Inferior parietal cortex (tissue), 1 donor: Measurements from ENCODE around the gene KBTBD7.
"Not testable (repeated sequence)": the region's sequence is repeated elsewhere in the genome, so short reads cannot be mapped to it uniquely, and the experiment has no call there.

Experiments
- DNase-seq: peaks from one replicate; pipeline ENCODE4 v3.0.0-alpha.2; 2016; ENCODE audit errors: extremely low spot score

KBTBD7 gene

DNA sequence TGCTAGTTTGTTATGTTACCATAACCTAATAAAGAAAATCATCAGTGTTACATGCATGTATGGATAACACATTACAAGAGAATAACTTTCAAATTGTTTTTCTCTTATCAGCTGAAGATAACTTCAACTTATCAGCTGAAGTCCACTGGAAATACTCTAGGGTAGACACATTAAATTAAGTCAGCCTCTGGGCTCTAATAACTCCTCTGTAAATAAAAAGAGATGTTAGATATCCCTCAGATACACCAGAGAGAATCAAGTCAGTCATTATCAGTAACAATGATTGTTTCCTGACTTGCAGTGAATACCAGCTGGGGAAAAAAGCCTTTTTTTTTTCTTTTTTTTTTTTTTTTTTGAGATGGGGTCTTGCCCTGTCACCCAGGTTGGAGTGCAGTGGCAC, 1.6 kb upstream of the KBTBD7 start:
- DNase-seq = no peak

DNA sequence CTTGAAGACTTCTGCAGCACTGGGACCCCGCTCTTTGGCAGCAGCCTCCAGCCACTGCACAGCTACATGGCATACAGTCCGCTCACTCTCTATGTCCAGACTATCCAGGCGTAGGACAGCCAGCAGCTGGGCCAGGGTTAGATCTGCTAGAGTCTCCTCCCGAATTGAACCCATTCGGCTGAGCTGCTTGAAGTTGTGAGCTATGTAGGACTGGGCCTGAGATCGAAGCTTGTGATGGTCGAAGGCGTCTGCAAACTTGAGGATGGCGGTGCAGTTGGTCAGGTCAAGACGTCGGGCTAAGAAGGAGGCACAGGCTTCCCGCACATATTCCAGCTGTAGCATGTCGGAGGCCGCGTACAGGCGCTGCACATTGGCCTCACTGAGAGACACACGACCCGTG, 900 bp downstream of the KBTBD7 start:
- no peak for DNase-seq

DNA sequence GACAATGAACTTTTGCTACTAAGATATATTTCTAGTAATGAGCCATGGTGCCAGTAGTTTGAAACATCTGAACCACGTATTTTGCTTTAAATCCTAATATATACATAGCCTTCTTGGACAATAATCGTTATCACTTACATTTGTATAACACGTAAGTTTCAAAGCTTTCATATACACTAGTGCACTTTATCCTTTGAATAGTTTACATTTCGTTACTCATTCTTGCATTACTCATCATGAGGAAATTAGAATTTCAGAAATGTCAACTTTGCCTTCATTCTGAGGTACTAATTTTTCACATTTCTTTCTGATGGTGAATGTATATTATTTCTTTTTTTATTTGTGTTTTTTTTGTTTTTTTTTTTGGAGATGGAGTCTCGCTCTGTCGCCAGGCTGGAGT, 5.8 kb downstream of the KBTBD7 start:
- no peak for DNase-seq

DNA sequence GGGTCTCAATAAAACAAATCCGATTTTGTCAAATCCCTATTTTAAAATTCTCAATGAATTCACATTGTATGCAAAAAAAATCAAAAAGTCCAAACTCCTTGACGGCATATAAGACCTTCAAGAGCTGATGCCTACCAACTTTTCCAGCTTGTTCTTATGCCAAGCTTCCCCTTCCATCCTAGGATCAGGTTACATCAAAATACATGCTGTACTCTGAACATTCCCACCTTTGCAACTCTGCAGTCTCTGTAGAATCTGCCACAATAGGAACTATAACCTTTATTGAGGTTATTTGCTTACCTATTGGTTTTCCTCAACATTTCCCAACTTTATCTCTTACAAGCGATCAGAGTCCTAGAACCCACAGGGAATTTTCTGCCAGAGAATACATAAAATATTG, 7.9 kb downstream of the KBTBD7 start:
- no peak for DNase-seq

DNA sequence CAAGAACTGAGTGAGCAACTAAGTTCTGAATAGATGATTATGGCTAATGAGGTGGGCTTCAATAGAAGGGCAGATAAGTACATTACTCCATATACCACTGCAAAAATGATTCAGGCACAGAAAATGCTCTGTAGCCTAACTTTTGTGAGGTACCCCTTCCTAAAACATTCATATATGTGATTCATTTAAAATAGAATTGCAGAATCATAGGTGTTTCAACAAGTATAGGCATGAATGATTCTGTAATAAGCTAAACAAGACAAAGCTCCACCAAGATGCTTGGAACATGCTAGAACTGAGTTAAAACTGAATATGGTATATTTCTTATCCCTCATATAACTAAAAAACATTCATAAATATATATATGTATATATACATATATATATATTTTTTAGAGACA, 12.1 kb downstream of the KBTBD7 start:
- no peak for DNase-seq

DNA sequence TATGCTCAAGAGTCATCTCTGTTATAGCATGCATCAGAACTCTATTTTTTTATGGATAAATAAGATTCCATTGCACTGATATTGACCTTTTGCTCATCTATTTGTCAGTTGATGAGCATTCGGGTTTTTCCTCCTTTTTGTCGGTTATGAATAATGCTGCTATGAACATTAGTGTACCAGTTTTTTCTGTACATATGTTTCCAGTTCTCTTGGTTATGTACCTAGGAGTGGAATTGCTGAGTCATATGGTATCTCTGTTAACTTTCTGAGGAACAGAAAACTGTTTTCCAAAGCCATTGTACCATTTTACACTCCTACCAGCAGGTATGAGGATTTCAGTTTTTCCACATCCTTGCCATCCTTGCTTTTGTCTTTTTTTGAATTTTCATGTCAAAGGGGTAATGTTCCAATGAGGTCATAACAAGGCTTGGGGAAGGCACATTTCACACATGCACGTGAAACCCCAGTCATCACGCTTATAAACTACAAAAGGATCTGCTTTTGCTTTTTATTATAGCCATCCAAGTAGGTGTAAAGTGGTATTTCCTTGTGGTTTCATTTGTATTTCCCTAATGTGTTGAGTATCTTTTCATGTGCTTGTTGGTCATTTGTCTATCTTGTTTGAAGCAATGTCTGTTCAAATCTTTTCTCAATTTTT, 14.6 kb downstream of the KBTBD7 start:
- no peak for DNase-seq

DNA sequence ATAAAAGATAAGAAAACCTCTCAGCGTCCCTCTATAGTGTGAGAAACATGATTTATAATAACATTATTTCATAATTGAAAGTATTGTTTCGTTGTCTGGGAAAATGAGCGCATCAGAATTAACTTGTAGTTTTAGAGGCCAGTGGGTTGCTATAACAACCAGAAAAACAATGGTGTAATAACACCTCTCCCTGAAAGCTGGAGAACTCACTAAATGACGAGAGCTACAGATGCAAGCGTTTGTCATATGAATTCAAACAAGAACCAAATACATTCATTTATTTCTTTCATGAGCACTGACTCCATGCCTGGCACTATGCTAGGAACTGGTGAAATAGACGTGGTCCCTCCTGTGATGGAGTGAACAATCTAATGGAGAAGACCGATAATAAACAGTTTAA, 16.3 kb downstream of the KBTBD7 start:
- no peak for DNase-seq

DNA sequence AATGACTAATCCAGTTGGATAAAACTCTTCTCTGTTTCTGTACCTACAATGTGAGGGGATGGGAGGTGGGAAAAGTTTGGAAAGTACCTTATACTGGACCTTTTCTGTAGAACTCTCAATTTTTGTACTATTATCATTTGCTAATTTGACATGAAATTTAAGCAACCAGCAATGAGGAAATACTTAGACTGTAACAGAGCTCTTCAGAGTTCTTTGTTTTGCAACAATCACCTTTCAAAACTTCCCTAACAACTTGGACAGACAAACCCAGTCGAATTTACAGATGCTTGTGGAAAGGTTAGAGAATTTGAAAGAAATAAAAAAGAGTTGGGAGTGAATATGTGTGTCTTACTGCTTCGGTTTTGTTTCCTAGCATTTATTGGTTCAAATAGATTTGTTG, 16.8 kb downstream of the KBTBD7 start:
- DNase-seq = no peak

DNA sequence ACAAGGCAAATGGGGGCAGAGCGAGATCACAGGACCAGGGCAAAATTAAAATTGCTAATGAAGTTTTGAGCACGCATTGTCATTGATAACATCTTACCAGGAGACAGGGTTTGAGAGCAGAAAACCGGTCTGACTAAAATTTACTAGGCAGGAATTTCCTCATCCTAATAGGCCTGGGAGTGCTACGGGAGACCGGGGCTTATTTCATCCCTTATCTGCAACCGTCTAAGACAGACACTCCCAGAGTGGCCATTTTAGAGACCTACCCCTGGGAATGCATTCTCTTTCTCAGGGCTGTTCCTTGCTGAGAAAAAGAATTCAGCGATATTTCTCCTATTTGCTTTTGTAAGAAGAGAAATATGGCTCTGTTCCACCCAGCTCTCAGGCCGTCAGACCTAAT, 18.8 kb downstream of the KBTBD7 start:
- not testable (repeated sequence) for DNase-seq

DNA sequence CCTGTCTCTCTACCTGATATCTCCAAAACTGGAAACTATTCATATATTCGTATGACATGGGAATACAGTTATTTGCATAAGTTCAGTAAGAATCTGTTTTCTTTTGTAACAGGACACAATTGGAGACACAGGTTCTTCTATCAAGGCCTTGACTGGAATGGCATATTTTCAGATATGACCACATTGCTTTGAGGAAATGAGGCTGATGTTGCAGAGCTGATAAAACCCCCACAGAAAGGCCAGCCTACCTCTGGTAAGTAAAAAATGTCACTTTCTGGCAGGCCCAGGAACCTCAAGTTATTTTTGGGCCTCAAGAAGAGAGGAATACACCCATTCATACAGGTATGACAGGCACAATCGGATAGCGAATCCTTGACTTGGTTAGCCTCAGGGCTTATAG, 32.2 kb downstream of the KBTBD7 start:
- DNase-seq = no peak

DNA sequence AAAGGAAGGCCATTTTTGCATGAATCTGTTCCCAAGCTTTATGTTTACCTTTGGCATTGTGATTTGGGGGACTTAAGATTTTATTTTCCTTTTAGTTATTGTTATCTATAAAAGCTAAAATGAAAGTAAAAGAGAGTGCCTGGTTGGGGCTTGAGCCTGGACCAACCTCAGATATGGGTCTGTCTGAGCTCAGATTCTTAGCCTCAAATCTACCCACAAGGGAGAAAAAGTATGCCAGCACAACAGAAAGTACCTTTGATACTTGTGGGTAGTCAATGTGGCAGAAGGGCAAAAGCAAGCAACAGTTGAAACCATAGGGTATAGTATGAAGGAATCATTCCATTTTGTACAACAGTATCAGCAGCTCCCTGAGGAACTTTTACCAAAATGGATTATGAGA, 35.2 kb downstream of the KBTBD7 start:
- DNase-seq = no peak

DNA sequence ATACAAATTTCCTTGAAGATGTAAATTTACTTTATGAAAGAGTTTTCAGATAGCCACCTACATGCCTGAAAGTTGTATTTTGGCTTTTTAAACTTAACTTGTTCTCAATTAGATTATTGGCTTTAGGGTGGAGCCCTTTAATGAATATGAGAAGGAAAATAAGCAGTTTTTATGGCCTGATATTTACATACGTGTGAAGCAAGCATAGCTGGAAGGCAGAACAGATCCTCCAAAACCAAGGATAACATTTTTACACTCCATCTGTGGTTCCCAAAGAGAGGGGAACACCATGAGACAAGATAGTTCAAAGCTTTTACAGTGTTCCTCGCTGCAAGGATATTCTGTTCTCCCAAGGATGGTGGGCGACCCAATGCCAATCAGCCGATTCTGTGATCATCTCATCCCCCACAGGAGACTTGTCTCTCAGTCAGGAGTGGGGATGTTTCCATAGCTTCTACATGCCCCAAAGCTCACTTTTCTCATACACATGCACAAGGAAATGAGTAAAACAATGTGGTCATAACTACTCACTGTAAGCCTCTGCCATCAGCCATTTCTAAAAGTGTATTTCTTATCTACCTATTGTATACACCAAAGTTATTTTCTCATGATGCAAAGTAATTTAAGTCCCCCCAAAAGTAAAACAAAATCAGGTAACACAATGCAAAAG, 37.2 kb downstream of the KBTBD7 start:
- no peak for DNase-seq

DNA sequence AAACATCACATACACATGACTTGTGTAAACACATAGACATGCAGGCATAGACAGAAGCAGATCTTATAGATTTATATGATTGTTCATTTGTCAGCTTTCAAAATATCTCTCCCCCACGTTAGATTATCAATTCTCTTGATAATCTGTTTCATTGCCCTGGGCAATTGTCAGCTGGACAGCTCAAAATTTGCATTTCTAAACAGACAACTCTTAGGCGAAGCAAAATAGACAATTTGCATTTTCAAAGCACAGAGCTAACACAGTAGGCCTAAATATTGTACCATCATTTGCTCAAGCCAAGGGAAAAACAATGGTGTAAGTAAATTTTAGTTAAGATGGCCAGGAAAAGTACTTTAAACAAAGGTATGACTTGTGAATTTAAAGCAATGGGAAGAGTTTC, 37.7 kb downstream of the KBTBD7 start:
- no peak for DNase-seq

DNA sequence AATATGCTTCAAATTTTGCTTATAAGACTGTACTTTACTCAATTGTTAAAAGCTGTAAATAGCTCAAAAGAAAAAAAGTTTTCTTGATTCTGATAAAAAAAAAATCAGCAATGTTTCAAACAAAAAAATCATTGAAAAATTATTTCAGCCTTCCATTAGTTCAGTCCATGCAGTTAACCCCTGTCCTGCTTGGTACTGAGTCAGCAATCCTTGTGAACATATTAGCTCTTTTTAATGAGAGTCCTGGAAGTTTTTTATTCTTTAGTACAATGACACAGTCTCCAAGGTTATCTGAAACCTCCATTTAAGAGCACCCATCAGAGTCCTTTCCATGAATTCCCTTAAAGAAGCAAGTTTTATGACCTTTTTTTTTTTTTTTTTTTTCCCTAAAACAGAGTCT, 40.3 kb downstream of the KBTBD7 start:
- DNase-seq = no peak

DNA sequence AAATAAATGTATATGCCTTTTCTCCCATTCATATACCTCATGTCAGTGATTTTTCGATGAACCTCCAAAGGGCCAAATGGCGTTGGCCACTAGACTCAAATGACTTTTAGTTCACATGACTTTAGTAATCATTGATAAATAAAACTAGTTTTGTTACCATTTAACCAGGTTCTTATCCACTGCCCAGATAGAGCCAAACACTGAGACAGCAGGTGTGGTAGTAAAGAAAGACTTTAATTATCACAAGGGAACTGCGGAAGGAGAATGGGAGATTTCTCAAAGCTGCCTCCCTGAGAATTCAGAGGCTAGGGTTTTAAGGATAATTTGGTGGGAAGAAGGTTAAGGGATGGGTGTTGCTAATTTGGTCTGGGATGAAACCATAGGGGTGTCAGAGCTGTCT, 42.4 kb downstream of the KBTBD7 start:
- DNase-seq = no peak

DNA sequence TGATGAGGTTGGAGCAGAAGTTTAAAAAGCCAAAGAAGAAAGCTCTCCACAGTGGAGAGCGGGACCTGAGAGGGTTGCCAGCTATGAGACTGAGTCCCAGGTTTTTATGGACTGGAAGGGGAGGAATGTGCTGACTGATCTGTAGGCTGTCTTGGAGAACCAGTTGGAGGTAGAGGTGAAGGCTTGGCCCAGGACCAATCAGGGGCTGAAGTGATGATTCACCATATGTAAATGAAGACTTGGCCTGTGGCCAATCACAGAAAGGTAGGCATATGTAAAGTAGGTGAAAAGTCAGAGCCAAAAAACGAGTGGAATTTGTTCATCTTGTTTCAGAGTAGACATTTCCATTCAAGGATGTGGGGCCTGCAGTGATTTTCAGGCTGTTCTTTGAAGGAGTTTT, 44.3 kb downstream of the KBTBD7 start:
- no peak for DNase-seq

DNA sequence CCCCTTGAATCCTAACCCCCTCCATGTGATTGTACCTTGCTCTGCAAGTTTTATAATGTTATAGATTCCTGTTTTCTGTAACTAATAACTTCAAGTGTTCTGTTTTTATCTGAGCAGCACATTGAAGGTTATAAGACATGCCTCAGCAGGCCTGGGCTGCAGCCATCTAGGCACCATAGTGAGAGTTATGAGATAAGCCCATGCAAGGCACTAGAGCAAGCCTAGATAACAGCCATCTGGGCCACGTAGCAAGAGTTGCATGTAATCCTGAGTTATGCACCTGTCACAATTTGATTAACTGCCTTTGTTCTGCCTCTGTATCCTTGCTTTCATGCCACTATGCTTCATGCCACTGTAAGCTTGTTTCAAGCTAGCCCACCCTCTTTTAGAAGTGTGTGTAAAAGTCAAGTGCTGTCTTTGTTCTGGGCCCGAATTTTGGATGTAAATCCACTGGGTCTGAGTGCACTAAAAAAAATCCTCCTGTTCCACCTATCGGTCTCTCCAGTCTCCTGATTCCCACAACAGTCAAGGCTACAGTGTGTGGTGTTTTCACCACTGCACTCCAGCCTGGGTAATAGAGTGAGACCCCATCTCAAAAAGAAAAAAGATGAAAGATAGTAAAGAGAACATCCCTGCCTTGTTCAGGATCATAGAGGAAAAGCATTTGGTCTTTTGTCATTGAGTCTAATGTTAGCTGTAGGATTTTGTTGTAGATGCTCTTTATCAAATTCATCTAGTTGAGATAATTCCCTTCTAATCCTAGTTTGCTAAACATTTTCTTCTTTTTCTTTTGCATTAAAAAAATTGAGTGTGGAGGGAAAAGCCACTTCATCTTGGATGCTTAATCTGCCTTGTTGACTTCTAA, 45.7 kb downstream of the KBTBD7 start:
- DNase-seq = no peak

DNA sequence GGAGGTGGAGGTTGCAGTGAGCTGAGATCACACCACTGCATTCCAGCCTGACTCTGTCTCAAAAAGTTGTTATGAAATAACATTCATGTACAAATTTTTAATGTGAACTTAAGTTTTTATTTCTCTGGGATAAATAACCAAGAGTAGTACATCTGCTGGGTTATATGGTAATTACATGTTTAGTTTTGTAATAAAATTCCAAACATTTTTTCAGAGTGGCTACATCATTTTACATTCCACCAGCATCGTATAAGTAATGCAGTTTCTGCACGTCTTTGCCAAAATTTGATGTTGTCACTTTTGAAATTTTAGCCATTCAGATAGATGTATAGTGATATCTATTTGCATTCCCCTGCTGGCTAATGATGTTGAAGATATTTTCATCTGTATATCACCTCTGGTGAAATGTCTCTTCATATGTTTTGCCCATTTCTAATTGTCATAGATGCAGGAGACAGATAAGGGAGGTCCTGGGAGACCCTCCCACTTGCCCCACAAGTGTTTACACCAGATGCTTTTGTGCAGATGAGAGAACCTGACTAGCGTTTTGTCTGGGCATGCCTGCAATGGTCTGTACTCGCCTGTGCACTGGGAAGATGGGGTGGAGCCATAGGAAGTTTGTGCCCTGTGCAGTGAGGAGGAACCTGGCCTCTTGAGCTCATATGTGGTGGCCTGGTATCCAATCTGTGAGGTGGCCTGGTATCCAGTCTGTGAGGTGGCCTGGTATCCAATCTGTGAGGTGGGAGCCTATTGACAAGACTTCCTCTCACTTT, 49.0 kb downstream of the KBTBD7 start:
- no peak for DNase-seq

DNA sequence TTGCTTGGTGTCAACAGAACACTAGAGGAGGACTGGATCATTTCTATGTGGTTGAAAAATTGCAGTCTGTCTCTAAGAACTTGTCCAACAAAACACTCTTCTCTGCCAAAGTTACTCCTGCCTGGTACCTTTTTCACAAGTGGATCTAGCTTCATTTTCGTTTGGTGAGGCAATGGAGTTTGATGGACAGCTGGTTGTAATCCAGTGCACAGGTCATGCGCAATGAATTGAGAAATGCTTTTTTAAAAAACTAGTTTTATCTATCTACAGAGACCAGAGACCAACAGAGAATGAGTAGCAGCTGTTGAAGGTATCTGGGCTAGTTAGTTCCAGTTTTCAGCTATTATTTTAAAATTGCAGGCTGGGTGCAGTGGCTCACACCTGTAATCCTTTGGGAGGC, 49.8 kb downstream of the KBTBD7 start:
- DNase-seq = no peak
